GM12872 (cell line): ENCODE data around the gene TSHZ1.

Source experiments
- CTCF ChIP-seq: IDR thresholded peaks from 3 replicates; pipeline ENCODE4 v1.5.1; 2011; ENCODE audit warnings: low read depth, mild to moderate bottlenecking, low read length, moderate library complexity; ENCODE audit not compliant: insufficient read depth

The TSHZ1 gene

DNA sequence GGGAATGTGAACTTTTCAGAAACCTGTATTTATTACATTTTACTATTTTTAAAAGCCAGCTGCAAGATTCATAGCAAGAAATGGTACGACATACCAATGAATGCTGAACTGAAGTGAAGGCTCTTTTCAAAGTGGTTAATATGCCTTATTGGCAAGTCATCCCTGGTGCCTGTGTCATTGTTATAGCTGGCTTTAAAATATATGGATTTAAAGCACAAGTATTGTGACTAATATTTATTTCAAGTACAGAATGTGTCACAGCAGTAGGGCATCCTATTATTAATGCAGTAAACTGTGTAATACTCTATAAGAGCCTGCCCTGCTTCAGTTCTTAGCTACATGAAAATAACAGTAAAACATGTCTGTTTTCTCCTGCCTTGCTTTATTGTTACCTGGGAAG lies 10.8 kb downstream of the TSHZ1 start:
- no peak for TF ChIP-seq CTCF

DNA sequence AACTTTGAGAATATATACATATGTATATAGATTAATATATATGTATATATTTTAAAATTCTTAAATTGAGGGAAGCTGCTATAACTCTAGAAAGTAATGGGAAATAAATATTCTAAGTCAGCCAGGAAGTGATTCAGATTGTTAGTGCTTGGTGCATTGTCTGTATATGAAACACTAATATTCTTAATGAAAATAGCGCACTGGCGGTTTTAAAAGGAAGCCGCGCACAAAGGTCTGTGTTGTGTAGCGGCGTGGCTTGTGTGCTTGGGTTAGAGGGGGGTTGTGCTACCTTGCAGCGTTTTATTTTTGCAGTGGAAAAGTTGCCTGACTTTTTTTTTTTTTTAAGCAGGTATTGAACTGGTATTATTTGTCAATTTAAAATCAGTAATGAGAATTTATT lies 11.3 kb downstream of the TSHZ1 start:
- TF ChIP-seq CTCF, result no peak

GRCh38 chr18:75222407-75222806 lies 11.8 kb downstream of the TSHZ1 start:
- no peak for TF ChIP-seq CTCF

DNA sequence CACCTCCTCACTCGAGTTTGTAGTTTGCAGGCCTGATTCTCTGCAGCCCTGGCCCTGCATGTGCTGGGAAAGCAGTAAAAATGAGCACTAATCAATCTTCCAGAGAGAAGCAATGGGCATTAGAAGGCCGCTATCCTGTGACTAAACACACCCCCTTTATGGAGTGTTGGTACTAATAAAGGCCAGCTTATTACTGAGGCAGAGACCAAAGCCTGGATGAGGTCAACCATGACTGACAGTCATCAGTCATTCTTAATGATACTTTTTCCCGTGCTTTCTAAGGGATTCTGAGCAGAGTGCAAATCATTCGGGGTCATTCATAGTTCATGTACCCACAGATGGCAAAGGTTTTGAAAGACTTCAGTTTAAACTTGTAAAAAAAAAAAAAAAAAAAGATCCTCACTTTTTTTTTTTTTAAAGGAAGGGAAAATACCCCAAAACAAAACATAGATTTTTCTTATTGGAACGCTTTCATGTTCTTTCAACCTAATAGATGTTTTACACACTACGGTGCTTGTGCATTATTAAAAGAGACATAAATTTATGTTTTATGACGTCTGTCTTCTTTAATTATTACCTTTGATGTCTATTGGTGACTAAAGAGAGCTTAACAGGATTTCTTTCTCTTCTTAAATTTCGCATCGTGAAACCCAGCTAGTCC lies 13.2 kb downstream of the TSHZ1 start:
- no peak for TF ChIP-seq CTCF

DNA sequence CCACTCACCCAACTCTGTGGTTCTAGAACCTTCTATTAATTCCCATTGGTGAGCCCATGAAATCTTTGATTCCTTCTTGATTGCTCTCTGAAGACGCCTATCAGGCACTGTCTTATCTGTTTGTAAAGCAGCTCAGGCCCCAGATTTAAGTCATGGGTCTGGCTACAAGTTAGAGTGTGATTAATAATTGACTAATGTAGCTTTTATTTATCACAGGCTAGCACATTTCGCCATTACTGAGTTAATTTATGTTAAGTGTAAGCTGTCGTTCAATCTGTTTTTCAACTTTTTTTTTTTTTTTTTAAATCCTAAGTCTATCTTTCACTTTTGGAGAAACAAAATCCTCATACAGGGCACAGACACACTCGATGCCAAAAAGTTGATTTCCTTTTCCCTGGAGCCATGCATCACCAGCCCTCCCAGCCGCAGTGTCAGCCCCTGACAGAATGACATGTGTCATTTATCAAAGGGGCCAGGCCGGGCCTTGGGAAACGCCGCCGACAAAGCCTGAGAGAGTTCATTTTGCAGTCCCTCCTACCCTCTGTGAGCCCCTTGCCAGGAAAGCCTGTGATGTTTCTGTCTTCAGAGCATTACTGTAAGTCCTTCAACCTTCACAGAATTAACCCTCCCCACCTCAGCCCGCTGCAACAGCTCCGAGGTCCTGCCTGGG lies 15.8 kb downstream of the TSHZ1 start:
- no peak for TF ChIP-seq CTCF

DNA sequence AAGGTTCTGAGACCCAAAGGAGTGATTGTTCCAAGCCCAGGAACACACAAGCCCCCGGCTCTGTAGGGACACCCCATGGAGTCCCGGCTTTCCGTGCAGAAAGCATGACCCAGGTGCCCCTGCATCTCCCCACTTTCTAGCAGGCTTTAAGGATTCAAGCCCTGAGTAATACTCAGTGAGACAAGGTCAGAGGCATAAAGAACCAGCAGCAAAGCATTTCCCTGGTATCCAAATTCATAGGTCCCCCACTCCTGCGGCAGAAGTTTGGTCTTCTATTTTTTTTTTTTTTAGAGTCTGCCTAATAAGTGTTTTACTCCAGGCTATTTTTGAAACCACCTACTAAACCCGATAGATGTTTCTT lies 16.3 kb downstream of the TSHZ1 start:
- TF ChIP-seq CTCF, result no peak

DNA sequence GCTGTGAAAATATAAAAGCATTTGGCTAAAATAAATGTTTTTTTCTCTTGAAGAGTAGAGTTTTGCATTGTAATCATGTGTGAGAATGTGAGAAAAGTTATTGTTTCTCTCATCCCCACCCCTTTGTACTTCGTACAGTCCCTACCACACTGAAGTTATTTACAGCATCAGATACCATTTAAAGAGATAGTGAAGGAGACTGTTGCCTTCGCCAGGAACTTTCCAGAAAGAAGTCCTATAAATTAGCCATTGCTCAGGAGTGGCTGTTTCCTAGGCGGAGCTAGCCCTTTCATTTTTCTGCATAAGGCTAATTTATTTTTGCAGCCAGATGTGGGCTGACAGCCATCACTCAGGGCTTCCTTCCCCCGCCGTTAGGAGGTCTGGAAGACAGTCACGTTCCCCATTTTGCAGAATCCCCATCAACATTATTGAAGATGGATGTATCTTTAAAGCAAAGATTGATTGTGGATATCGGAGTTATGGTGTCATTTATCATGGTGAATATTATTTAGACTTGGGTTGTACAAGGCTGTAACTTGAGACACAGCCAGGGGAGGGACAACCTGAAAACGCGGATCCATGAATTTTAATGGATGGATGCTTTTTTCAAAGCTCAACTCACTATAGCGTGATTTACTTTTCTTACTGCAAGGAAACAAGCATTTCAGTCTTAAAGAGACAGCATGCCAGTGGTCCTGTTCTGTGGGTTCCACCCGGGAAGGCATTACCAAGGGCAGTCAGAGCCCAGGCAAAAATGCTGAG lies 17.1 kb downstream of the TSHZ1 start:
- no peak for TF ChIP-seq CTCF
